ENCODE data around the gene ZBTB4. TPM values are rescaled to one million over a fixed set of nuclear protein-coding genes. Genes with fewer than 3 reads are reported as not detected.

Gene ZBTB4
- total RNA-seq, 1 experiment from 2014 or later, result 26.3 TPM

DNA sequence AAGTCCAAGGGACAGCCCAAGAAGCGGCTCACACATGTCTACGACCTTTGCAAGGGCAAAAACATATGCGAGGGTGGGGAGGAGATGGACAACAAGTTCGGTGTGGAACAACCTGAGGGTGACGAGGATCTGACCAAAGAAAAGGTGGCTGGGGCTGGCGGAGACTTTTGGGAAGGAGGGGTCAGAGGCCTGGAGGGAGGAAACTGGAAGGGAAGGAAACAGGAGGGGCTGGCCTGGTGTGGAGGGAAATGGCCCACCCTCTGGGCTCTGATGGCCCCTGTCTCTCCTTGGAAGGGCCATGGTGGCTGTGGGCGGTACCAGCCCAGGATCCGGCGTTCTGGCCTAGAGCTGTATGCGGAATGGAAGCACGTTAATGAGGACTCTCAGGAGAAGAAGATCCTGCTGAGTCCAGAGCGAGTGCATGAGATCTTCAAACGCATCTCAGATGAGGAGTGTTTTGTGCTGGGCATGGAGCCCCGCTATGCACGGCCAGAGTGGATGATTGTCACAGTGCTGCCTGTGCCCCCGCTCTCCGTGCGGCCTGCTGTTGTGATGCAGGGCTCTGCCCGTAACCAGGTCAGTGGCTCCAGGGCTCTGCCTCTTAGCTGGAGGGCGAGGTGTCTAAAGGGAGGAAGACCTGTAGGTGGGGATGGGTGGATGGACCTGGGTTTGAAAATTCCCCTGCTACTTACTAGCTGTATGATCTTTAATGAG lies 17.2 kb upstream of the ZBTB4 start:
- H3K27ac Mint-ChIP-seq (ENCODE audit: low read depth, unreplicated experiment), result no peak overlapping the region
- DNase-seq (ENCODE audit: unreplicated experiment), result no peak
- no peaks in the 10 kb centered on the region for H3K9me3 Mint-ChIP-seq (ENCODE audit: unreplicated experiment)
- TSS peak; percentile 60 for BruUV-seq (replicated peaks)
- H3K4me1 Mint-ChIP-seq (ENCODE audit: insufficient read depth, unreplicated experiment), result peaks cover 20% of the 10 kb centered on the region
- ChIA-PET POLR2A (interaction anchor here (3.8 kb wide), 1 partner anchor 11 kb away, joined by 11 read pairs; no protein-coding TSS in a partner anchor), CTCF (interaction anchor here (0.7 kb wide), 1 partner anchor 65 kb away, joined by 4 read pairs; no protein-coding TSS in a partner anchor)
- intact Hi-C loops (cut with micrococcal nuclease), result no loop called here
- TF ChIP-seq, protein P1, sequence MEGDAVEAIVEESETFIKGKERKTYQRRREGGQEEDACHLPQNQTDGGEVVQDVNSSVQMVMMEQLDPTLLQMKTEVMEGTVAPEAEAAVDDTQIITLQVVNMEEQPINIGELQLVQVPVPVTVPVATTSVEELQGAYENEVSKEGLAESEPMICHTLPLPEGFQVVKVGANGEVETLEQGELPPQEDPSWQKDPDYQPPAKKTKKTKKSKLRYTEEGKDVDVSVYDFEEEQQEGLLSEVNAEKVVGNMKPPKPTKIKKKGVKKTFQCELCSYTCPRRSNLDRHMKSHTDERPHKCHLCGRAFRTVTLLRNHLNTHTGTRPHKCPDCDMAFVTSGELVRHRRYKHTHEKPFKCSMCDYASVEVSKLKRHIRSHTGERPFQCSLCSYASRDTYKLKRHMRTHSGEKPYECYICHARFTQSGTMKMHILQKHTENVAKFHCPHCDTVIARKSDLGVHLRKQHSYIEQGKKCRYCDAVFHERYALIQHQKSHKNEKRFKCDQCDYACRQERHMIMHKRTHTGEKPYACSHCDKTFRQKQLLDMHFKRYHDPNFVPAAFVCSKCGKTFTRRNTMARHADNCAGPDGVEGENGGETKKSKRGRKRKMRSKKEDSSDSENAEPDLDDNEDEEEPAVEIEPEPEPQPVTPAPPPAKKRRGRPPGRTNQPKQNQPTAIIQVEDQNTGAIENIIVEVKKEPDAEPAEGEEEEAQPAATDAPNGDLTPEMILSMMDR (IDR thresholded peaks at IDR 0.05; ENCODE audit: unreplicated experiment), result no peak
- peaks cover 84% of the 10 kb centered on the region for H3K36me3 Mint-ChIP-seq (ENCODE audit: insufficient read depth, unreplicated experiment)
- H3K4me3 Mint-ChIP-seq (ENCODE audit: unreplicated experiment), result no peak overlapping the region
- H3K27me3 Mint-ChIP-seq (ENCODE audit: insufficient read depth, unreplicated experiment), result no peaks in the 10 kb centered on the region

DNA sequence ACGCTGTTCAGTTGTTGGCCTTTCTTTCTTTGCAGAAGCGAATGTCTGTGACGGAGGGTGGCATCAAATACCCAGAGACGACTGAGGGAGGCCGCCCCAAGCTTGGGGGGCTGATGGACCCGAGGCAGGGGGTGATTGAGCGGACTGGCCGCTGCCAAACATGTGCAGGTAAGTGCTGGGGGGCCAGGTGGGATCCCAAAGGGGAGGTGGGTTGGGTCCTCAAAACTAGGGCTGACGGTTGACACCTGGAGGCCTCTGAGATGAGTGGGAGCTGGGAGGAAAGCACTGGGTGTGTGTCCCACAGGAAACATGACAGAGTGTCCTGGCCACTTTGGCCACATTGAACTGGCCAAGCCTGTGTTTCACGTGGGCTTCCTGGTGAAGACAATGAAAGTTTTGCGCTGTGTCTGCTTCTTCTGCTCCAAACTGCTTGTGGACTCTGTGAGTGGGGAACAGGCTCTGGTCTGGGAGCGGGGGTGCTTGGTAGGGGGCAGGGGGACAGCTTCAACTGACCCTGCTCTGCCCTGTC lies 16.5 kb upstream of the ZBTB4 start:
- DNase-seq (ENCODE audit: unreplicated experiment), result no peak
- intact Hi-C loops (cut with micrococcal nuclease), result no loop called here
- TF ChIP-seq, protein P1 (IDR thresholded peaks at IDR 0.05; ENCODE audit: unreplicated experiment), result no peak
- Mint-ChIP-seq H3K27me3 (ENCODE audit: insufficient read depth, unreplicated experiment) (no peaks in the 10 kb centered on the region), H3K4me1 (ENCODE audit: insufficient read depth, unreplicated experiment) (peaks cover 23% of the 10 kb centered on the region), H3K36me3 (ENCODE audit: insufficient read depth, unreplicated experiment) (peaks cover 77% of the 10 kb centered on the region), H3K27ac (ENCODE audit: low read depth, unreplicated experiment) (no peak overlapping the region), H3K9me3 (ENCODE audit: unreplicated experiment) (no peaks in the 10 kb centered on the region), H3K4me3 (ENCODE audit: unreplicated experiment) (no peak overlapping the region)
- POLR2A ChIA-PET, result interaction anchor here (3.8 kb wide), 1 partner anchor 10 kb away, joined by 11 read pairs; no protein-coding TSS in a partner anchor
- no TSS peak for BruUV-seq (replicated peaks)
- CTCF ChIA-PET, result interaction anchor here (0.9 to 1.1 kb wide), 2 partner anchors 18 to 65 kb away, joined by 3 to 8 read pairs; no protein-coding TSS in a partner anchor

DNA sequence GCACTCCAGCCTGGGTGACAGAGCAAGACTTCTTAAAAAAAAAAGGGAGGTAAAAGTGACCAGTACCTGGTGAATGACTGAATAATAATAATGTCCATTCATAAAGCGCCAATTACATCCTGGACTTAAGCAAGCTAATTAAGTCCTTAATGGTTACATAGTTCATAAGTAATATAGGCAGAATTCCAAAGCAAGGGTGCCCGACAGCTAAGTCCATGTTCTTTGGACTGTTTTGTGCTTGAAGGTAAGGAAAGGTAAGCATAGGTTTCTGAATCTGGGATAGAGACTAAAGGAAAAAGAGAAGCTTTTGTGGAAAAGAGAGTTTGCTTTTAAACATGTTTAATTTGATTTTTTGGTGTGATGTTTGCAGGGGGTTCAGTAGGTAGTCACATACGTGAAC lies 14.5 kb upstream of the ZBTB4 start:
- intact Hi-C loops (cut with micrococcal nuclease), result no loop called here
- H3K27ac Mint-ChIP-seq (ENCODE audit: low read depth, unreplicated experiment), result no peak overlapping the region

DNA sequence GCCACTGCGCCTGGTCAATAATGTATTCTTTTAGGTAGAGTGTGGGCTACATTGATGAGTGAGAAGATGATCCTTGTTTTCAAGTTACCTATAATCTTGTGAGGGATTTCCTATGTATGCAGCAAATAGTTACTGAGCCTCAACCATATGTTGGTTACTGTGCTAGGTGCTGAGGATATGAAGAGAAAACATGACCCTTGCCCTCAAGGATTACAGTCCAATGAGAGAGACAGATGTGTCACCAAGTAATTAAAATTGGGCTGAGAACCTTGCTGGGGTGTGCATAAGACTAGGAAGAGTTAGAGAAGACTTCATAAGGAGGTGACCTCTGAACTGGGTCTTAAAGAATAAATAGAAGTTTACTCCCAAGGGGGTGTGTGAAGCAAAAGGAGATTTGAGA lies 12.2 kb upstream of the ZBTB4 start:
- ChIA-PET CTCF (interaction anchor here (1.1 to 3.3 kb wide), 2 partner anchors 23 to 70 kb away, joined by 4 to 9 read pairs; partner anchors contain the start of gene SENP3), POLR2A (interaction anchor here (1.0 to 1.4 kb wide), 2 partner anchors 7 to 249 kb away, joined by 3 read pairs; partner anchors contain the start of genes GABARAP and POLR2A)
- no peak for DNase-seq (ENCODE audit: unreplicated experiment)
- Mint-ChIP-seq H3K36me3 (ENCODE audit: insufficient read depth, unreplicated experiment) (peaks cover 53% of the 10 kb centered on the region), H3K27me3 (ENCODE audit: insufficient read depth, unreplicated experiment) (no peaks in the 10 kb centered on the region), H3K27ac (ENCODE audit: low read depth, unreplicated experiment) (no peak overlapping the region), H3K4me3 (ENCODE audit: unreplicated experiment) (no peak overlapping the region), H3K4me1 (ENCODE audit: insufficient read depth, unreplicated experiment) (peaks cover 51% of the 10 kb centered on the region), H3K9me3 (ENCODE audit: unreplicated experiment) (no peaks in the 10 kb centered on the region)
- intact Hi-C loops (cut with micrococcal nuclease), result no loop called here
- BruUV-seq (replicated peaks), result no TSS peak
- TF ChIP-seq, protein P1 (IDR thresholded peaks at IDR 0.05; ENCODE audit: unreplicated experiment), result no peak

More for the DNA sequence above, 14.5 kb upstream of the ZBTB4 start:
- POLR2A ChIA-PET, result interaction anchor here (0.6 to 1.3 kb wide), 3 partner anchors 9 to 23 kb away, joined by 3 to 4 read pairs (median 3); no protein-coding TSS in a partner anchor
- DNase-seq (ENCODE audit: unreplicated experiment), result no peak
- Mint-ChIP-seq H3K4me3 (ENCODE audit: unreplicated experiment) (no peak overlapping the region), H3K9me3 (ENCODE audit: unreplicated experiment) (no peaks in the 10 kb centered on the region), H3K4me1 (ENCODE audit: insufficient read depth, unreplicated experiment) (peaks cover 35% of the 10 kb centered on the region), H3K27me3 (ENCODE audit: insufficient read depth, unreplicated experiment) (no peaks in the 10 kb centered on the region), H3K36me3 (ENCODE audit: insufficient read depth, unreplicated experiment) (peaks cover 65% of the 10 kb centered on the region)
- TF ChIP-seq, protein P1 (IDR thresholded peaks at IDR 0.05; ENCODE audit: unreplicated experiment), result no peak
- BruUV-seq (replicated peaks), result no TSS peak
- CTCF ChIA-PET, result interaction anchor here (0.6 to 1.6 kb wide), 8 partner anchors 16 to 955 kb away, joined by 3 to 6 read pairs (median 4); no protein-coding TSS in a partner anchor

Measured in MCF 10A (cell line).